ENCODE data around the gene RPS15.
"Not testable (repeated sequence)": the region's sequence is repeated elsewhere in the genome, so short reads cannot be mapped to it uniquely, and the experiment has no call there.

Gene RPS15

GRCh38 chr19:1474765-1475351 lies 36.7 kb downstream of the RPS15 start:
- TF ChIP-seq CTCF (IDR thresholded peaks at IDR 0.05; ENCODE audit: unreplicated experiment in 3 of 3), result no peak
- no peak overlapping the region for H3K4me3 Mint-ChIP-seq
- peaks cover 11% of the 10 kb centered on the region for H3K4me1 Mint-ChIP-seq
- H3K27me3 Mint-ChIP-seq (ENCODE audit: low read depth), result peaks cover 57% of the 10 kb centered on the region
- H3K9me3 Mint-ChIP-seq, result no peaks in the 10 kb centered on the region
- H3K27ac Mint-ChIP-seq, result no peak overlapping the region
- H3K36me3 Mint-ChIP-seq (ENCODE audit: low read depth), result no peaks in the 10 kb centered on the region

GRCh38 chr19:1475751-1476437 lies 37.7 kb downstream of the RPS15 start:
- Mint-ChIP-seq H3K36me3 (ENCODE audit: low read depth) (no peaks in the 10 kb centered on the region), H3K27me3 (ENCODE audit: low read depth) (peaks cover 47% of the 10 kb centered on the region), H3K27ac (no peak overlapping the region), H3K9me3 (no peaks in the 10 kb centered on the region), H3K4me1 (peaks cover 11% of the 10 kb centered on the region), H3K4me3 (peak overlapping the region in 1 of 3 experiments; percentile 19)
- TF ChIP-seq CTCF (IDR thresholded peaks at IDR 0.05; ENCODE audit: unreplicated experiment in 3 of 3), result no peak

GRCh38 chr19:1477056-1477455 lies 38.9 kb downstream of the RPS15 start:
- peak overlapping the region; percentile 56 to 77 (median 73) for H3K4me3 Mint-ChIP-seq
- peaks cover 35% of the 10 kb centered on the region for H3K27me3 Mint-ChIP-seq (ENCODE audit: low read depth)
- H3K9me3 Mint-ChIP-seq; H3K27ac Mint-ChIP-seq; H3K36me3 Mint-ChIP-seq (ENCODE audit: low read depth): not testable (repeated sequence)
- H3K4me1 Mint-ChIP-seq, result peaks cover 11% of the 10 kb centered on the region

- Mint-ChIP-seq H3K4me3 (peak within 1 kb of the TSS; percentile 93 to 99 (median 98)), H3K4me1 (peaks cover 6% of the 10 kb centered on the region), H3K27me3 (ENCODE audit: low read depth) (peaks cover 15% of the 10 kb centered on the region), H3K9me3 (no peaks in the 10 kb centered on the region), H3K27ac (peak within 1 kb of the TSS; percentile 91 to 95 (median 94)), H3K36me3 (ENCODE audit: low read depth) (no peaks in the 10 kb centered on the region)
- no peak for TF ChIP-seq CTCF (IDR thresholded peaks at IDR 0.05; ENCODE audit: unreplicated experiment in 3 of 3)
Measured at GRCh38 chr19:1478934-1479707, 40.9 kb downstream of the RPS15 start, which contains the start of gene C19orf25. C19orf25 (minus strand) TSS chr19:1479215; CDS start chr19:1478903, 312 bp downstream.

- no peaks in the 10 kb centered on the region for H3K9me3 Mint-ChIP-seq
Measured at GRCh38 chr19:1481224-1481892, 43.2 kb downstream of the RPS15 start.

More at GRCh38 chr19:1481224-1481892, 43.2 kb downstream of the RPS15 start:
- Mint-ChIP-seq H3K36me3 (ENCODE audit: low read depth) (no peaks in the 10 kb centered on the region), H3K27me3 (ENCODE audit: low read depth) (peaks cover 15% of the 10 kb centered on the region), H3K4me1 (peaks cover 6% of the 10 kb centered on the region), H3K27ac (no peak overlapping the region), H3K4me3 (peak overlapping the region in 1 of 3 experiments; percentile 49)
- no peak for TF ChIP-seq CTCF (IDR thresholded peaks at IDR 0.05; ENCODE audit: unreplicated experiment in 3 of 3)

Data from nephron (organoid).